ENCODE measurements around the gene CAMK4.

DNA sequence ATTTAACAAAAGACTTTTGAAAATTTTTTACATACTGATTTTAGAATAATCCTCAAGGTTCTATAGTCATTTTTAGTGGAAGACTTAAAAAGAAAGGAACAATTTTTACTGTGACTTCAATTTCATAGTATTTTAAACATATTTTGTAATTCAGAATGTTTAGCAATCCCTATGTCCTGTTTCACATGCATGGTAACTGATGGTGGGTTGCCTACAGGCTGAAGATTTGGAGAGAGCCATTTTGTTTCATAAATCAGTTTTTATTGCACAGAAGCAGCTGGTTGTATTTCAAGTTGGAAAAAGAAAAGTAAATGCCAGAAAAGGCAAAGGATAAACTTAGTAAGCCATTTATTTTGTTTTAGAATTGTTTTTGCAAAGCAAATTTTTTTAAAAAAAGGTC is 264.2 kb downstream of the CAMK4 start:
- TF ChIP-seq TAF1 (IDR thresholded peaks at IDR 0.05; ENCODE audit: low read depth) (no peak), POLR2AphosphoS5 (IDR thresholded peaks at IDR 0.05) (no peak), EP300 (conservative IDR thresholded peaks at IDR 0.05; ENCODE audit: poor library complexity, severe bottlenecking) (no peak), MXI1 (conservative IDR thresholded peaks at IDR 0.05; ENCODE audit: poor library complexity, severe bottlenecking) (no peak)
- TF ChIP-seq, protein P1, sequence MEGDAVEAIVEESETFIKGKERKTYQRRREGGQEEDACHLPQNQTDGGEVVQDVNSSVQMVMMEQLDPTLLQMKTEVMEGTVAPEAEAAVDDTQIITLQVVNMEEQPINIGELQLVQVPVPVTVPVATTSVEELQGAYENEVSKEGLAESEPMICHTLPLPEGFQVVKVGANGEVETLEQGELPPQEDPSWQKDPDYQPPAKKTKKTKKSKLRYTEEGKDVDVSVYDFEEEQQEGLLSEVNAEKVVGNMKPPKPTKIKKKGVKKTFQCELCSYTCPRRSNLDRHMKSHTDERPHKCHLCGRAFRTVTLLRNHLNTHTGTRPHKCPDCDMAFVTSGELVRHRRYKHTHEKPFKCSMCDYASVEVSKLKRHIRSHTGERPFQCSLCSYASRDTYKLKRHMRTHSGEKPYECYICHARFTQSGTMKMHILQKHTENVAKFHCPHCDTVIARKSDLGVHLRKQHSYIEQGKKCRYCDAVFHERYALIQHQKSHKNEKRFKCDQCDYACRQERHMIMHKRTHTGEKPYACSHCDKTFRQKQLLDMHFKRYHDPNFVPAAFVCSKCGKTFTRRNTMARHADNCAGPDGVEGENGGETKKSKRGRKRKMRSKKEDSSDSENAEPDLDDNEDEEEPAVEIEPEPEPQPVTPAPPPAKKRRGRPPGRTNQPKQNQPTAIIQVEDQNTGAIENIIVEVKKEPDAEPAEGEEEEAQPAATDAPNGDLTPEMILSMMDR (IDR thresholded peaks at IDR 0.05; ENCODE audit: poor library complexity, severe bottlenecking): no peak

Measured in neural cell (in vitro differentiated cells).